GM11168 (cell line): ENCODE data around the gene PRKAG3.
"Not testable (repeated sequence)": the region's sequence is repeated elsewhere in the genome, so short reads cannot be mapped to it uniquely, and the experiment has no call there.

ENCODE experiments used
- in situ Hi-C: fragments of 300-500 bp; cut with MboI; formaldehyde crosslinking; loops from one replicate; pipeline ENCODE4 v1.12.0; 2022; ENCODE audit warnings: low sequenced_read_pairs; ENCODE audit not compliant: unreplicated experiment

PRKAG3 gene

GRCh38 chr2:218846963-218847362 is 15.4 kb upstream of the PRKAG3 start:
- in situ Hi-C loops: loop anchor here (5.0 kb wide), 1 partner anchor 185 kb away; no protein-coding TSS in a partner anchor

DNA sequence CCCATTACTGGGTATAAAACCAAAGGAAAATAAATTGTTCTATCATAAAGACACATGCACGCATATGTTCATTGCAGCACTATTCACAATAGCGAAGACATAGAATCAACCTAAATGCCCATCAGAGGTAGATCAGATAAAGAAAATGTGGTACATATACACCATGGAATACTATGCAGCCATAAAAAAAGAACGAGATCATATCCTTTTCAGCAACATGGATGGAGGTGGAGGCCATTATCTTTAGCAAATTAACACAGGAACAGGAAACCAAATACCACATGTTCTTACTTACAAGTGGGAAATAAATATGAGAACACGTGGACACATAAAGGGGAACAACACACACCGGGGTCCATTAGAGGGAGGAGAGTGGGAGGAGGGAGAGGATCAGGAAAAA is 12.7 kb upstream of the PRKAG3 start:
- in situ Hi-C loops: not testable (repeated sequence)

GRCh38 chr2:218839888-218840287 is 8.3 kb upstream of the PRKAG3 start:
- in situ Hi-C loops: no loop called here

GRCh38 chr2:218839430-218839829 is 7.8 kb upstream of the PRKAG3 start:
- in situ Hi-C loops: no loop called here

DNA sequence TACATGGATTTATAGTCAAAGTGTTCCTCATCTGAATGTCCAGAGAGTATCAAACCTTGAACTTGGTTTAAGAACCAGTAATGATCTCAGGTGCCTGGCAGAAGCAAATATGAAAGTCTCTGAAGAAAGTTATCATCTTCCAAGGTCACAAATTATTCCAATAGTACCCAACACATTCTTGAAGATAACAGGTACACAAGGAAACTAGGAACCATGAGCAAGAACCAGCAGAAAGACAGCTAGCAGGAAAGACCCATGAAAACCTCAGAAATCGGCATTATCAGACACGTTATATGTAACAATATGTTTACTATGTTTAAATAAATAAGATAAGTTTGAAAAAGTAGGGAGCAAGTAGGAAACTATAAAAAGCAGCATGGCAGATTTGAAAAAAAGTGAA is 5.9 kb upstream of the PRKAG3 start:
- in situ Hi-C loops: no loop called here

DNA sequence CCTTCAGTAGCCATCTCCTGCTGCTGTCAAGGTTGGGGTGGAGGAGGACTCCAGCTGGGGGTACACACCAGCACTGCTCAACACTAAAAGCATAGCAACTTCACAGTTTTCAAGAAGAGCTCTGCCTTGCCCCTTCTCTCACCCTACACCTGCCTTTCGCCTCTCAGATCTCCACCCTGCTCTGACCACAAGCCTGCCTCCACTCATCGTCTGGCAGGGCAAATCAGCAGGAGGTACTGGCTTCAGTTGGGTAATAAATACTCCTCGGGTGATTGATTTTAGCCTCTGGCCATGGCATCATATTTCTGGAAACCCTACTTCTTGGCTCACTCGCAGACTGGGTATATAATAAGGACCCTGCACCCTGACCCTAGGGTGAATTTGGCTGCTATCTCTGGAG is 3.1 kb upstream of the PRKAG3 start:
- in situ Hi-C loops: no loop called here

DNA sequence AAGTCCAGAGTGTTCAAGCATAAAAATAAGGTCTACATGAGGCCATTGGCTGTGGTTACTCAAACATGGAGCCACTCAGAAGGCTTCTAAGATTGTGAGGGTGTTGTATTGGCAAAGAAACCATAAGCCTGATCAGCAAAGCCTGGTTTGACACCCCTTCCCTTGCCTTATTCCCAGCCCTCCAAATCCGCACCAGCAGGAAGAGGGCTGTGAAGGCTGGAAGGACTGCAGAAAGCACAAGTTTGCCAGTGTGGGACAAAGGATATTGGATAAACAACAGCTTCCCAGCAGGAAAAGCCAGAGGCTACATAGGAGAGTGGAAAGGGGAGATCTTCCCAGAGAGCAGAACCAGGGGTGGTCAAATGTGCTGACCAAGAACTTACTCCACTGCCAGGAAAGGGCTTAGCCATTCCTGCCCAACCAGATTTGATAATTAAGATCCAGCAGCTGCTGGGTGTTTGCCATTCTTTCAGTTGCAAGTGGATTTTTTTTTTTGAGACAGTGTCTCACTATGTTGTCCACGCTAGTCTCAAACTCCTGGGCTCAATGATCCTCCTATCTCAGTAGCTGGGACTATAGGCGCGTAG is 1.5 kb upstream of the PRKAG3 start:
- in situ Hi-C loops: no loop called here

DNA sequence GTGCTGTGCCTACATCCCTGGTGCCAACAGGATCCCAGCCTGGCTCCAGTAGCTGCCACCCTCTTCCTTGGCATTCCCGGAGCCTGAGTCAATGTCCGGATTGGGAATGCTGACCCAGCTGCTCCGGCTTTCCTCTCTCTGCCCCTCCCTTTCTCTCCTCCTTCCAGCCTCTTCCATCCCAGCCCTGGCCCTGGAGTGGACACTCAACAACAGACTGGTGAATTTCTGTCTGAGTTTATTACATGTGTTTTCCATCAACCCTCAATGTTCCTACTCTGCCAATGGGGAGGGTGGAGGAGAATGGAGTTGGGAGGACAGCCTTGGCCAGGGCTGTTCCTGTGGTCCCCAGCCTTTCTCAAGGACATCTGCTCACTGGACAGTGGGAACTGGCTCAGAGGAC is 917 bp upstream of the PRKAG3 start:
- in situ Hi-C loops: no loop called here

GRCh38 chr2:218832081-218832480 is 478 bp upstream of the PRKAG3 start:
- in situ Hi-C loops: no loop called here

DNA sequence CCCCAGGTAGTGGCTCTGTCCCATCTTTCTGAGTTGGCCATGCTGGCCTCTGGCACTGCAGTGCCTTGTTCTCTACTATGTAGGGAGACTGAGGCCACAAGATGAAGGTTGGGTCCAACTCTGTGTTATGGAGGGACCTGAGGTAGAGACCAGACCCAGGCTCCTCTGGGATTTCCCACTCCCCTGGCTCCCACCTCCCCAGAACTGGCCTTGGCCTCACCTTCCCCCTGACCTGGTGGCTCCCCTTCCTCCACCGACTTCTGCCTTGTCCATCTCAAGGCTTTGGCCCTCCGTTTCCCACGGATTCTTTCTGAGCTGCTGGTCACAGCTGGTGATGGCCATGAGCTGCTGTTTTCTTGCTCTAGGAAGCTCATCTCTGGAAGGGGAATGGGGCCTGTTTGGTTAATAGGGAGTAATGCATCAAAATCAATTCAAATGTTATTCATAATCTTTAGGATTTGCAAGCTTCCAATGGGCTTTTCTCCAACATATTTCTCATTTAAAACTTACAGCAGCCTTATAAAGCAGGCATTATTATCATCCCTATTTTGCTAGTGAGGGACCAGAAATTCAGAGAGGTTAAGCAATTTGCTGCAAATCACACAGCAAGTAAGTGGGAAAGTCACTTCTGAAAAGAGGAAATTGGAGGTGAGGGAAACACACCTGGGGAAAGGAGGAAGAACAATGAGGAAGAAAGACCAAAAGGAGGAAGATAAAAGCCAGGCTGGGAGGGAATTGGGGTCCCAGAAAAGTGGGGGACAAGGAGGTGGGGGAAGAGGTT is 887 bp downstream of the PRKAG3 start:
- in situ Hi-C loops: no loop called here

- in situ Hi-C loops: no loop called here
Measured at GRCh38 chr2:218829868-218830451, 1.6 kb downstream of the PRKAG3 start.

DNA sequence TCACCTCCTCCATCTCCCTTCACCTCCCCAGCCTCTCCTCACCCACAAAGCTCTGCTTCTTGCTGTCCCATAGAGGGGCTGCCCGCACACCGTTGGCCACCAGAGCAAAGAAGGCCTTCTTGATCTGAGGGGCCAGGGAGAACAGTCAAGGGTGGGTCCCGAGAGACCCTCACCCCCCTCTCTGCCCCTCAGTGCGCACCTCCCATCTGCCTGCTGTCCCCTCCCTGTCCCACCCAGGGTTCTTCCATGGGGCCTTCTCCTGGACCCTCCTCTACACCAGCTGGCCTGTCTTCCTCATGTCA is 3.2 kb downstream of the PRKAG3 start:
- in situ Hi-C loops: no loop called here

- in situ Hi-C loops: no loop called here
Measured at GRCh38 chr2:218827701-218828476, 3.7 kb downstream of the PRKAG3 start.

GRCh38 chr2:218826791-218827190 is 4.8 kb downstream of the PRKAG3 start:
- in situ Hi-C loops: no loop called here

GRCh38 chr2:218824004-218824403 is 7.6 kb downstream of the PRKAG3 start:
- in situ Hi-C loops: no loop called here

- in situ Hi-C loops: no loop called here
Measured at GRCh38 chr2:218823196-218823855, 8.3 kb downstream of the PRKAG3 start.

DNA sequence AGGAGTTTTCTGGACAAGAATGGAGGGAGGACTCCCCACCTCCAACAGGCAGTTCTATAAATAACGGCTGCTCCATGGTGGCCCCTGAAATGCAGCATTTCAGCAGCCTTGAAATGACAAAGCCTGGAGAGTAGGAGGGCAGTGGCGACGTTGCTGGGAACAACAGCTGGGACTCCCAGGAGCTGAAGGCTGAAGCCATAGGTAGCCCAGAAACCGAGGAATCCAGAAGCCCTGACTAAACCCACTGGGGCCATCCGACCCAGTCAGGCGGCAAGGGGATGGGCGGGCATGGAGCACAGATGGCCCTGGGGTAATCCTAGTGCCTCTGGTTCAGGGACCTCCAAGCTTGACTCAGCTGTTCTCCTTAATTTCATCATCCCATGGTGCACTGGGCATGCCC is 9.0 kb downstream of the PRKAG3 start:
- in situ Hi-C loops: no loop called here

DNA sequence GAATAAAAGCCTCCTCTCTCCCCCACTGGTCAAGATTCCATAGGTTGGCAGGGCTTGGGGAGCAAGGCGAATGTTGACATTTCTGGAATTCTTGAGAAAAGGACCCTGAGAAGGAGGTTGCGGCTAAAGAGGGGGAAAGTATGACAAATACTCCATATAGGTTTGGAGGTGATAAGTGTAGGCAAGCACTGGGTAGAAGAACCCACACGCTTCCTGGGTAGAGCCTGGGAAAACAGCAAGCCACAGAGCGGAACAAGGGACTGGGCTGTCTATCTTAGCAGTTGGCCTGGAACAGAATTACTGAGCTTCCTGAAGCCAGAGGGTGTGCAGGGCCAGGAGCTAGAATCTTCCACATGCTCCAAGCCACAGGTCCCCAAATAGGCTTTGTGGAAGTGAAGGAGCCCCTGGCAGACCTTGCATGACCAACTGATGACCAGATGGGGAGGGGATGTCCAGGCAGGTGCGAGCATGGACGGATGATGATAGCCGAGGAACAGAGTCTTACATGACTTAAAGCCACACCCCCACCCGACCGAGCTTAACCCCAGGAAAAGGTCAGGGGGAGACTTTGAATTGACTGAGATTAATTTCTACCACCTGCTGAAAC is 9.9 kb downstream of the PRKAG3 start:
- in situ Hi-C loops: no loop called here

DNA sequence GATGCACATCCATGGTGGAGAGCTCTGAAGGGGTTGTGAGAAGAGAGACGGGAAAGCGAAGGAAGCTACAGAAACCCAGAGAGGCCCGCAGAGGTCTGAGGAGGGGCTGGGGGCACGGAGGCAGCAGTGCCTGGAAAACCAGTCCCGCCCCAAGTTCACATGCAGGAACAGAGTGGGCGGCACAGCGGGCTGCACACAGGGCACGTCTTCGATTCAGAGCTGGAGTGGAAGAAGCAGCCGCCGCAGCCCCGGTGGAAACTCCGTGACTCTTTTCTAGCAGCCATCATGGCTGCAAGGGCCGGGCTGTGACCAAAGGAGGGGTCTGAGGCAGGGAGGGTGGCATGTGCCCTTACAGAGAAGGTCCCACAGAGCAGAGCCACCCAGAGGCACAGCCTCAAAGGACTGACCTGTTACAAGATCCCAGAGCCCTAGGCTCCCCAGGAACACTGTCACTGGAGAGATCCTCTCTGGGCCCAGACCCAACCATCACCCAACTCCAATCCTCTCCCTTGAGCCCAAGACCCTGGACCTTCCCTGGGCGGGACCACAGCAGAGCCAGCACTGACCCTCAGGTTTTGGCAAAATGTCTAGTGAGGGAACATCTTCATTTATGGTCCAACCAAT is 10.7 kb downstream of the PRKAG3 start:
- in situ Hi-C loops: no loop called here

- in situ Hi-C loops: no loop called here
Measured at GRCh38 chr2:218819093-218819492, 12.5 kb downstream of the PRKAG3 start.
